AML-193 (cell line): ENCODE results near the gene COX6B2.

ENCODE experiments used
- DNase-seq, 2 experiments: peaks; one replicate each; lab custom pipeline; 2025; lab: John Stamatoyannopoulos, UW

The COX6B2 gene

GRCh38 chr19:55383279-55384130 lies 29.0 kb upstream of the COX6B2 start:
- DNase-seq: peak; percentile 39 to 52

- DNase-seq: no peak
These were observed 28.1 kb upstream of the COX6B2 start for GRCh38 chr19:55382522-55383054.

GRCh38 chr19:55382013-55382412 lies 27.5 kb upstream of the COX6B2 start:
- no peak for DNase-seq

GRCh38 chr19:55379174-55379573 lies 24.7 kb upstream of the COX6B2 start:
- no peak for DNase-seq

GRCh38 chr19:55377356-55378131 lies 23.0 kb upstream of the COX6B2 start:
- DNase-seq: no peak

- no peak for DNase-seq
These were observed 21.9 kb upstream of the COX6B2 start, which contains the start of gene TMEM190 for GRCh38 chr19:55376241-55376933. Gene TMEM190 (plus strand): TSS chr19:55376826. CDS start chr19:55376854, 28 bp downstream.

- DNase-seq: no peak
These were observed 19.7 kb upstream of the COX6B2 start for GRCh38 chr19:55373993-55374757.

GRCh38 chr19:55373306-55373992 lies 18.9 kb upstream of the COX6B2 start:
- no peak for DNase-seq

- DNase-seq: no peak
These were observed 18.0 kb upstream of the COX6B2 start for GRCh38 chr19:55372316-55373081.

GRCh38 chr19:55370305-55370988 lies 15.9 kb upstream of the COX6B2 start, which contains the start of gene IL11:
Gene IL11 (minus strand): TSS chr19:55370463. CDS start chr19:55370310, 153 bp downstream.
- DNase-seq: no peak

- DNase-seq: no peak
These were observed 15.3 kb upstream of the COX6B2 start for GRCh38 chr19:55369653-55370304.

- DNase-seq: no peak
These were observed 14.4 kb upstream of the COX6B2 start for GRCh38 chr19:55368701-55369563.

GRCh38 chr19:55368106-55368505 lies 13.6 kb upstream of the COX6B2 start:
- DNase-seq: no peak

- DNase-seq: no peak
These were observed 12.3 kb upstream of the COX6B2 start for GRCh38 chr19:55366790-55367189.

- no peak for DNase-seq
These were observed 11.4 kb upstream of the COX6B2 start for GRCh38 chr19:55365964-55366363.

GRCh38 chr19:55365245-55365644 lies 10.7 kb upstream of the COX6B2 start:
- no peak for DNase-seq

GRCh38 chr19:55362990-55363716 lies 8.6 kb upstream of the COX6B2 start, which contains the start of gene GARIN5B:
Gene GARIN5B (minus strand): TSS chr19:55363260. CDS start chr19:55363066, 194 bp downstream.
- no peak for DNase-seq
